Mesothelial cell of epicardium (in vitro differentiated cells): ENCODE results near the gene ZNFX1. TPM values are rescaled to one million over a fixed set of nuclear protein-coding genes. Genes with fewer than 3 reads are reported as not detected.

Experiments
- DNase-seq, 2 experiments: peaks; one replicate each; pipeline ENCODE4 v3.0.0; 2021; ENCODE audit warnings: low spot score in 2 of 2; ENCODE audit not compliant: unreplicated experiment in 2 of 2
- H3K27ac Mint-ChIP-seq: 2 replicates; pipeline ENCODE4 v1.8.0; 2021; ENCODE audit warnings: mixed read lengths
- H3K27me3 Mint-ChIP-seq: 2 replicates; pipeline ENCODE4 v1.8.0; 2021; ENCODE audit warnings: low read depth, mixed read lengths
- H3K36me3 Mint-ChIP-seq: 2 replicates; pipeline ENCODE4 v1.8.0; 2021; ENCODE audit warnings: mixed read lengths
- H3K4me1 Mint-ChIP-seq: 2 replicates; pipeline ENCODE4 v1.8.0; 2021; ENCODE audit warnings: mixed read lengths
- H3K4me3 Mint-ChIP-seq: 2 replicates; pipeline ENCODE4 v1.8.0; 2021; ENCODE audit warnings: mild to moderate bottlenecking, moderate library complexity, mixed read lengths
- H3K9me3 Mint-ChIP-seq: 2 replicates; pipeline ENCODE4 v1.8.0; 2021; ENCODE audit warnings: mixed read lengths
- CTCF ChIP-seq: fragments of 200-600 bp; sonication (generic); IDR thresholded peaks from one replicate; pipeline ENCODE4 v1.5.0; 2021; ENCODE audit warnings: antibody characterized with exemption; ENCODE audit not compliant: unreplicated experiment
- total RNA-seq: library from RNA; stranded (reverse); gene quantifications from 3 replicates; pipeline ENCODE4 v1.2.1, GENCODE V29; 2021

Gene ZNFX1
- total RNA-seq, 1 donor from 2014 or later, result 16.8 TPM

DNA sequence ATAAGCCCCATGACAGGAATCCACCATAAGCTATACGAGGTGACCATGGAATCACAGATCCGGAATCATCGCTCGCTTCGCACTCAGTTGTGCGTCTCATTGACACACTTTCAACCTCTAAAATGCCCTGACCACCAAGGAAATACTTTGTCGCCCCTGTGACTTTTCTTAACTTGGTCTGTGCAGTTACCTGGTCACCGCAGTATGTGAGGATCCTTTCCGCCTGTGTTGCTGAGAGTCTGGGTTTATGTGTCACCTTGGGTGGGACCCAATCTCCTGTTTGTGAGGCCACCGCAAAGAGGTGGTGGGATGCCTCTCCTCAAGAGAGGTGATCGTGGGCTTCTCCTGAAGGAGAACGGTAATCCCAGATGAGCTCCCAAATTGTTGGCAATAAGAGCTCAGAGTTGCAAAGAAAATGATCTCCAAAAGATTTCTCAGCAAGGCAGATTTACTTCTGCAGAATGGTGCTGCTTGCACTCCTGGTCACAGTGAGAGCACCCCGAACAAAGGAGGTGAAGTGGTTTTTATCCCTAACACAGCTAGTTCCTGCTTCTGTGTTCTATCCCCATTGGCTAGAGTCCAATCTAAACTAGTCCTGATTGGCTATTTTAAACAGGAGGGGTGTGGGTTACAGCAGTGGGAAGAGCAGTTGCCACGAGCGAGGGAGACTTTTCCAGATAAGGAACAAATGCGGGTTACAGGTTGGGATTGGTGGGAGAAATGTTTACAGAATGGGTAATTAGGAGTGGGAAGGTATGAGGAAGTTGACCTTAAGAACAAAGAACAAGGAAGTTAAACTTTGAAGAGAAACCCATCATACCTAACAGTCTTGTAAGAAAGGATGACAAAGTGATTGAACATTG, 9.1 kb upstream of the ZNFX1 start:
- peak overlapping the region; percentile 75 for H3K27ac Mint-ChIP-seq
- peaks cover 89% of the 10 kb centered on the region for H3K36me3 Mint-ChIP-seq
- H3K9me3 Mint-ChIP-seq, result peaks cover 59% of the 10 kb centered on the region
- no peak for DNase-seq
- no peaks in the 10 kb centered on the region for H3K27me3 Mint-ChIP-seq
- peaks cover 44% of the 10 kb centered on the region for H3K4me1 Mint-ChIP-seq
- TF ChIP-seq CTCF, result no peak
- H3K4me3 Mint-ChIP-seq, result peak overlapping the region; percentile 24

- TF ChIP-seq CTCF, result no peak
- Mint-ChIP-seq H3K27me3 (no peaks in the 10 kb centered on the region), H3K4me3 (no peak overlapping the region), H3K27ac (no peak overlapping the region), H3K4me1 (peaks cover 51% of the 10 kb centered on the region), H3K36me3 (peaks cover 95% of the 10 kb centered on the region), H3K9me3 (peaks cover 68% of the 10 kb centered on the region)
- DNase-seq, result no peak
These were observed 8.1 kb upstream of the ZNFX1 start for GRCh38 chr20:49285813-49286494.

DNA sequence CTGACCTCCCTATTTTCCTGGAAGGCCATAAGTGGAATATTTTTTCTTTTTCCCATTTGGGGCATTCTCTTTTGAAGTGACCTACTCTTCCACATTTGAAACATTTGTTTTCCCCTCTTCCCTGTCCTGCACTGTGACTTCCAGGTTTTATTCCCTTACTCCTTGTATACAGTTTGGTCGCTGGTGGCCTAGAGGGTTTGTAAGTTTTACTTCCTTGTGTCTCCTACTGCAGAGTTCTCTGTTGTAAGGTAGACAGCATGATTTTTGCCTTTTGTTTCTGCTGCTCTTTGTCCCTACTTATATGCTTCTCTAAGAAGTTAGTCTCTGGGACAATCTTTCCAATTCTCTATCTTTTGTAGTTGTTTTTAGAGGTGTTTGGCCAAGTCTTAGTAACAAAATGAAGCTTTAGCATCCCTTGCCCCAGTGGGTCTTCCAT, 7.4 kb upstream of the ZNFX1 start:
- DNase-seq, result no peak
- Mint-ChIP-seq H3K27me3 (no peaks in the 10 kb centered on the region), H3K27ac (no peak overlapping the region), H3K4me1 (peaks cover 56% of the 10 kb centered on the region), H3K36me3 (peaks cover 96% of the 10 kb centered on the region), H3K9me3 (peaks cover 69% of the 10 kb centered on the region), H3K4me3 (peak overlapping the region; percentile 5)
- TF ChIP-seq CTCF, result no peak

- no peak for DNase-seq
- H3K27ac Mint-ChIP-seq, result peak overlapping the region; percentile 30
- peaks cover 70% of the 10 kb centered on the region for H3K9me3 Mint-ChIP-seq
- H3K27me3 Mint-ChIP-seq, result no peaks in the 10 kb centered on the region
- peak overlapping the region; percentile 28 for H3K4me3 Mint-ChIP-seq
- H3K4me1 Mint-ChIP-seq, result peaks cover 61% of the 10 kb centered on the region
- H3K36me3 Mint-ChIP-seq, result peaks cover 96% of the 10 kb centered on the region
- TF ChIP-seq CTCF, result no peak
These were observed 7.0 kb upstream of the ZNFX1 start for GRCh38 chr20:49284818-49285217.

DNA sequence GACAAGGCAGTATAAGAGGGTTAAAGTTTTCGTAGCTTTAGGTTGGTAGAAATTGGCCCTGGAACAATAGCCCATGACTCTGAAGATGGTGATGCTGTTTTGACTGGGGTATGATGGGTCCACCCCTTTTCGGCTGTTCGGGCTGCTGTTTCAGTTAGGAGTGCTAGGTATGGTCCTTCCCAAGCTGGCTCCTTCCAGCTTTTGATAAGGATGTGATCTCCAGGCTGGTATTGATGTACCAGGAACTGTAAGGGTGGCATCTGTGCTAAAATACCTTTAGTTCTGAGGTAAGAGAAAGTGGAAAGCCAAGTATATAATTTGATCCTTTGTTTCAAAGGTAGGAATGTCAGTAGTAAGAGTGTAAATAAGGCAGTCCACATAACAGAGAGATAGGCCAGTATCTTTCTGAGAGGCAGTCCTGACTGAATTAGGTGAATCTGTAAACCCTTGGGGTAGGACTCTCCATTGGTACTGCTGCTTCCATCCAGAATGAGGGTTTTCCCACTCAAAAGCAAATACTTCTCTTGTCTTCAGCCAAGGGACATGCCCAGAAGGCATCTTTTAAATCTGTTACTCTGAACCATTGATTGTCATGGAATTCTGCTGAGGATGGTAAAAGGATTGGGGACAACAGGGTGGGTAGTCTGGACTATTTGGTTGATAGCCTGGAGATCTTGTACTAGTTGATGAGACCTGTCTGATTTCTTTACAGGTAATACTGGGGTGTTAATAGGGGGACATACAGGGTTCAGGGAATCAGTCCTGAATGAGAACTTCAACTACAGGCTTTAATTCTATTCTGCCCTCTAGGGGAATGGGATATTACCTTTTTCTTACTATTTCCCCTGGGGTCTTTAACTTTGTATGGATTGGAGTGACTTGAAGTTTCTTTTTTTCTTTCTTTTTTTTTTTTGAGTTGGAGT, 6.1 kb upstream of the ZNFX1 start:
- Mint-ChIP-seq H3K27me3 (no peaks in the 10 kb centered on the region), H3K9me3 (peaks cover 67% of the 10 kb centered on the region), H3K36me3 (peaks cover 99% of the 10 kb centered on the region), H3K4me1 (peaks cover 65% of the 10 kb centered on the region), H3K4me3 (peak overlapping the region; percentile 25), H3K27ac (peak overlapping the region; percentile 2)
- no peak for DNase-seq
- TF ChIP-seq CTCF, result no peak
